GM12891 (cell line): ENCODE measurements around the gene NPTXR.

Source experiments
- POLR2A ChIP-seq: IDR thresholded peaks from 2 replicates; pipeline ENCODE4 v1.6.1; 2011; ENCODE audit warnings: low read depth, low read length, control low read depth
- POLR2AphosphoS5 ChIP-seq: IDR thresholded peaks from 2 replicates; pipeline ENCODE4 v1.6.1; 2011; ENCODE audit warnings: low read depth, low read length, control low read depth
- POU2F2 ChIP-seq: IDR thresholded peaks from 2 replicates; pipeline ENCODE4 v1.6.1; 2011; ENCODE audit warnings: low read depth, mild to moderate bottlenecking, control low read depth, low read length, moderate library complexity
- SPI1 ChIP-seq: IDR thresholded peaks from 2 replicates; pipeline ENCODE4 v1.6.1; 2011; ENCODE audit warnings: low read depth, low read length, control low read depth
- TAF1 ChIP-seq: IDR thresholded peaks from 2 replicates; pipeline ENCODE4 v1.6.1; 2011; ENCODE audit warnings: low read depth, low read length, control low read depth

DNA sequence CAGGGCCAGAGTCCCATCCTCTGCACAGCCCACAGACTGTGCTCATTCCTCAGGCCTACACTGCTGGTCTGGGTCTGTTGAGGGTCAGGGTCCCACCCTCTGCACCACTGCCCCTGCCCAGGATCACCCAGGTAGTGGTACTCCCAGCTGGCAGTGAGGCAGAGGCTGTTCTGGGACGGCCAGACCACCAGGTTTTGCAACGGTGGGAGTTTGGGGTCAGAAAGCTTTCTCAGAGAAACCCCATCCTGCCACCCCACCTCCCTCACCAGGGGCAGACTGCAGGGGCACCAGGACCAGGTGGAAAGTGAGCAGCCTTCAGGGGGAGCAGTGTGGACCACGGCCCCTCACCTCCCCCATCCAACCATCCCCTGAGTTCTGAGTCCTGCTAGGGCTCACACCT, 10.8 kb downstream of the NPTXR start:
- TF ChIP-seq POLR2A (no peak), POU2F2 (no peak), SPI1 (no peak), TAF1 (no peak), POLR2AphosphoS5 (no peak)
